Measurements from ENCODE around the gene GALNT7. TPM values are rescaled to one million over a fixed set of nuclear protein-coding genes. Genes with fewer than 3 reads are reported as not detected.

Gene GALNT7
- total and polyA plus RNA-seq, 2 experiments from 2014 or later: 12.9 to 14.1 TPM

DNA sequence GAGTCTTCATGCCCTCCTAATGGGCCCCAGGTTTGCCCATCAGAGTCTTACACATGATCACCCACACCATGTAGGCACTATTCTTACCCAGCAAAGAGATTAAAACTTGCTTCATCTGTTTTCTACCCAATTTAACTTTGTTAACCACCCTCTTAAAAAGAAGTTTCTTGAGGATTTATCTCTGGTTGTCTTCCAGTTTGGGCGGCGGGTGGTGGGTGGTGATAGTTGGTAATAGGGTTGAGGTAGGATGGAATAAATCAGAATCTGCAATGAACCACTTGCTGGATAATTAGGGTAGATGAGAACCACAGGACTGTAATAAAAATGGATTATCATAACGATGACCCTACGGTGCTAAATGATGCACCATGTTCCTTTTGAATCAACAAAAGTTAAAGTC is 30.9 kb downstream of the GALNT7 start:
- no peaks in the 10 kb centered on the region for H3K36me3 ChIP-seq
- no peaks in the 10 kb centered on the region for H3K27me3 ChIP-seq
- H3K9me3 ChIP-seq (ENCODE audit: low read depth): no peaks in the 10 kb centered on the region
- H3K4me1 ChIP-seq (ENCODE audit: low read depth): peaks cover 5% of the 10 kb centered on the region
- DNase-seq (ENCODE audit: low read depth in 1 of 2, low spot score in 1 of 2): no peak
- no peak overlapping the region for H3K4me3 ChIP-seq
- H3K27ac ChIP-seq: no peak overlapping the region
- TF ChIP-seq, protein P1, sequence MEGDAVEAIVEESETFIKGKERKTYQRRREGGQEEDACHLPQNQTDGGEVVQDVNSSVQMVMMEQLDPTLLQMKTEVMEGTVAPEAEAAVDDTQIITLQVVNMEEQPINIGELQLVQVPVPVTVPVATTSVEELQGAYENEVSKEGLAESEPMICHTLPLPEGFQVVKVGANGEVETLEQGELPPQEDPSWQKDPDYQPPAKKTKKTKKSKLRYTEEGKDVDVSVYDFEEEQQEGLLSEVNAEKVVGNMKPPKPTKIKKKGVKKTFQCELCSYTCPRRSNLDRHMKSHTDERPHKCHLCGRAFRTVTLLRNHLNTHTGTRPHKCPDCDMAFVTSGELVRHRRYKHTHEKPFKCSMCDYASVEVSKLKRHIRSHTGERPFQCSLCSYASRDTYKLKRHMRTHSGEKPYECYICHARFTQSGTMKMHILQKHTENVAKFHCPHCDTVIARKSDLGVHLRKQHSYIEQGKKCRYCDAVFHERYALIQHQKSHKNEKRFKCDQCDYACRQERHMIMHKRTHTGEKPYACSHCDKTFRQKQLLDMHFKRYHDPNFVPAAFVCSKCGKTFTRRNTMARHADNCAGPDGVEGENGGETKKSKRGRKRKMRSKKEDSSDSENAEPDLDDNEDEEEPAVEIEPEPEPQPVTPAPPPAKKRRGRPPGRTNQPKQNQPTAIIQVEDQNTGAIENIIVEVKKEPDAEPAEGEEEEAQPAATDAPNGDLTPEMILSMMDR (IDR thresholded peaks at IDR 0.05; ENCODE audit: low read depth, low read length): no peak

DNA sequence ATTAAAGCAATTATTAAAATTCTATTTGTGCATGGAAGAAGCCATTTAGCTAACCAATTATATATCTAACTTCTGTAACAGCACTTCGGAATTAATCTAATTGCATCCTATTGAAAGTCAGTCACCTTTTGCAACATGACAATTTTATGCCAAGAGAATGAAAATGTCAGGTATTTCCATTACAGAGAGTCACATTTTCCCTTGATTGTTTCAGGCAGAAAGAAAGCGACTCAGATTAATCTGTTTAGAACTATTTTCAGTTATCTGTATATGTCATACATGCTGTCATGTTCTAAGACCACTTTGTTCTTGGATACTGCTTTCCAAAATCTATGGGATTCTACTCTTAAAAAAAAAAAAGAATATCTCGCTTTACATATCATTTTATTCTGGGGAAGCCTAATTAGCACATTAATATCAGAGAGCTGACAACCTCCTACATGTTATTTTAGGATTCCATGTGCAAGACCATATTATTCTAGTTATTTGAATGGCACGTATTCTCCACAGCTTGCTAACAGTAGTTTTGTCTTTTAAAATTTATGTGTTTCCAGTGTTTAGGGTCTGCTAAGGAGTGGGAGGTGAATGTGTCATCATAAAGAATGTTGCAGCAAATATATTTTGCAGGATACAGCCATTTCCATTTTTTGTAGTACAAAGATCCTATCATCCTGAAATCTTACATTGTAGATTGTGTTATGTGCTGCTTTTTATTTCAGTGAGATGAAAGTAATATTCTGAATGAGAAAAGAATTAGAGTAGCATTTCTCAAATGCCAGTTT is 31.7 kb downstream of the GALNT7 start:
- Histone ChIP-seq H3K27me3 (no peaks in the 10 kb centered on the region), H3K27ac (no peak overlapping the region)
- TF ChIP-seq, protein P1 (IDR thresholded peaks at IDR 0.05; ENCODE audit: low read depth, low read length): no peak

DNA sequence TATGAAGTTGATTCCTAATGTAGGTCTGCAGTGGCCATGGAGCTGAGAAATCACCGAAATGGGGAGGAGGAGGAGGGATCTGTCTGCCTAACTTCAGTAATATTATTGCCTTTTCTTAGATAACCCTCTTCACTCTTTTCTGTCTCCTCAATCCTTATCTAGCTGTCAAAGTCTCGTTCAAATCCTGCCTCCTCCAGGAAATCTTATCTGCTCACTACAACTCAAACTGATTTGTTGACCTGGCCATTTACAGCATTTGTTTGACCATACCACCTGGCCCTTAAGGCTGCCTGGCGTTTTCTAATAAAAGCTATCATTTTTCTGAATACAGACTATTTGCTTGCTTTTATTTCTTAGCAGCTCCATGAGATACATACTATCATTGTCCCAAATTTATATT is 33.8 kb downstream of the GALNT7 start:
- Histone ChIP-seq H3K36me3 (no peaks in the 10 kb centered on the region), H3K27ac (no peak overlapping the region), H3K4me1 (ENCODE audit: low read depth) (peaks cover 5% of the 10 kb centered on the region), H3K4me3 (no peak overlapping the region), H3K27me3 (no peaks in the 10 kb centered on the region), H3K9me3 (ENCODE audit: low read depth) (no peaks in the 10 kb centered on the region)
- TF ChIP-seq, protein P1 (IDR thresholded peaks at IDR 0.05; ENCODE audit: low read depth, low read length): no peak
- DNase-seq (ENCODE audit: low read depth in 1 of 2, low spot score in 1 of 2): no peak

More for the DNA sequence above, 31.7 kb downstream of the GALNT7 start:
- Histone ChIP-seq H3K4me3 (no peak overlapping the region), H3K9me3 (ENCODE audit: low read depth) (no peaks in the 10 kb centered on the region), H3K36me3 (no peaks in the 10 kb centered on the region), H3K4me1 (ENCODE audit: low read depth) (peaks cover 5% of the 10 kb centered on the region)
- no peak for DNase-seq (ENCODE audit: low read depth in 1 of 2, low spot score in 1 of 2)

DNA sequence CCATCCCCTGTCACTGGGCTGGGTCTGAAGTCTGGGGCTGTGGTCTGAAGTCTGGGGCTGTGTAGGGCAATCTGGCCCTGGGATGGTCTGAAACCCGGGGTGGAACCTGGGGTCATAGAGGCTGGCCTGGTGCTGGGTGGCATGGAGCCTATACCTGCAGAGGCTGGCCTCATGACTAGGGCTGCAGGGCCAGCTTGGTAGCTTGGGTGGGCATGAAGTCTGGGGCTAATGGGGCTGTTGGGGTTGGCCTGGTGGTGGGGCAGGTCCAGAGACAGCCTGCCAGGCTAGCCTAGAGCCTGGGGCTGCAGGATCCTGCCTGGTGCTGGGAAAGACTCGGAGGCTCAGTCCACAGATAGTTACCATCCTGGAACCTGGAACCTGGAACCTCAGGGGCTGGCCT is 37.0 kb downstream of the GALNT7 start:
- H3K27ac ChIP-seq: no peak overlapping the region
- no peaks in the 10 kb centered on the region for H3K36me3 ChIP-seq
- H3K4me3 ChIP-seq: no peak overlapping the region
- no peaks in the 10 kb centered on the region for H3K27me3 ChIP-seq
- H3K4me1 ChIP-seq (ENCODE audit: low read depth): peaks cover 5% of the 10 kb centered on the region
- TF ChIP-seq, protein P1 (IDR thresholded peaks at IDR 0.05; ENCODE audit: low read depth, low read length): no peak
- no peak for DNase-seq (ENCODE audit: low read depth in 1 of 2, low spot score in 1 of 2)
- H3K9me3 ChIP-seq (ENCODE audit: low read depth): no peaks in the 10 kb centered on the region

DNA sequence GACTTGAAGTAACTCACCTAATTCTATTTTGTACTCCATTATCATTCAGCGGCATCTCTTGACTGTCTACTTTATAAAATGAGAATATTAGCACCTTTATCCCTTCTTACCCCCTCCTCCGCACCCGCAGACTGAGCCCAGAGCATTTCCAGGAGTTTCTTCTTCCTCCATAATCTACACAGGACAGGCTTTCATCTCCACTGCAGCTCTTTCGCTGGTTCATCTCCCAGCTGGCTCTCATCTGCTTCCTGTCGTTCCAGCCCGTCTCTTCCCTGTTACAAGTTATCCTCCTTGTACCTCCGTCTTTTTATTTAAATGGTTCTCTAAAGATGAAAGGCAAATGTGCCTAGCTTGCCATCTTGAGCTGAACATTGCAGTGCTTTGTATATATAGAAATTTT is 39.8 kb downstream of the GALNT7 start:
- H3K27me3 ChIP-seq: no peaks in the 10 kb centered on the region
- peaks cover 10% of the 10 kb centered on the region for H3K4me1 ChIP-seq (ENCODE audit: low read depth)
- TF ChIP-seq, protein P1 (IDR thresholded peaks at IDR 0.05; ENCODE audit: low read depth, low read length): no peak
- H3K27ac ChIP-seq: no peak overlapping the region
- H3K9me3 ChIP-seq (ENCODE audit: low read depth): no peaks in the 10 kb centered on the region
- no peak for DNase-seq (ENCODE audit: low read depth in 1 of 2, low spot score in 1 of 2)
- no peak overlapping the region for H3K4me3 ChIP-seq
- H3K36me3 ChIP-seq: no peaks in the 10 kb centered on the region
